GM21825 (cell line): ENCODE results near the gene H2BK1.

Experiments
- ATAC-seq: cut with Tn5 transposase; IDR thresholded peaks from one replicate; pipeline ENCODE4 v1.9.1; 2021; ENCODE audit warnings: mild to moderate bottlenecking, moderate library complexity; ENCODE audit not compliant: unreplicated experiment

The H2BK1 gene

DNA sequence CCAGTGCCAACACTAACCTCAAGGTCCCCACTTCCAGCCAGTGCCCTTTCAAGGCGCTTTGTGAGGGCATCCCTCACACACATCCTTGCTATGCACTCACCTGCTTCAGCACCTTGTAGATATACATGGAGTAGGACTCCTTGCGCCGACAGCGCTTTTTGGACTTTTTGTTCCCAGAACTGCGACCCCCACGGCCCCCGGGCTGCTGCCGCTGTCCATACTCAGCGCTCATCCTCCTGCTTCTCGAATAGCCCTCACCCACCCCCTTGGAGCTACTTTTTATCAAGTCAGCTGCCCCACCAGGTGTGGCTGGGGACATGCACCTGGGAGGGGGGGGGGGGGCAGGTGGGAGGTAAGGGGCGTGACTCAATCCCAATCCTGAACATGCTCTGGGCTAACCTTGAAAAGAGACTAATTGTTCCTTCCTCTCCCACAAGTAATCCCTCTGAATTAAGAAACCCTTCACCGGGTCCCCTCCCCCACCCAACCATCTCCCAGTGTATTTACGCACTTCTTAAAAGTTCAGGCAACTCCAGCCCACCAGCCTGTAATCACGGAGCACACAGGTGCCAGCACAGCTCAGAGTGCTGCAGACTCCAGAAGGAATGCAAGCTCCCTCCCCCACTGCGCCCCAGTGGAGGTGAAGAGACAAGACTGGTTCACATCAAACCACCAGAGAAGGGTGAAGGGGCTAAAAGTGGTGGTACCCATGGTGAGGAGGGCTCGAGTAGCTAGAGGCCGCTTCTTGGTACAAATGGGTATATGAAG, at the start of gene H2BK1:
H2BK1 (minus strand) TSS at position 402 of the 768 bp plus-strand sequence; CDS start at position 232, 170 bp downstream.
- no peak for ATAC-seq

GRCh38 chr7:151257990-151258389, 47.7 kb upstream of the H2BK1 start:
- ATAC-seq, result no peak

GRCh38 chr7:151256410-151257045, 46.2 kb upstream of the H2BK1 start:
- no peak for ATAC-seq

GRCh38 chr7:151255390-151255789, 45.1 kb upstream of the H2BK1 start:
- ATAC-seq, result no peak

DNA sequence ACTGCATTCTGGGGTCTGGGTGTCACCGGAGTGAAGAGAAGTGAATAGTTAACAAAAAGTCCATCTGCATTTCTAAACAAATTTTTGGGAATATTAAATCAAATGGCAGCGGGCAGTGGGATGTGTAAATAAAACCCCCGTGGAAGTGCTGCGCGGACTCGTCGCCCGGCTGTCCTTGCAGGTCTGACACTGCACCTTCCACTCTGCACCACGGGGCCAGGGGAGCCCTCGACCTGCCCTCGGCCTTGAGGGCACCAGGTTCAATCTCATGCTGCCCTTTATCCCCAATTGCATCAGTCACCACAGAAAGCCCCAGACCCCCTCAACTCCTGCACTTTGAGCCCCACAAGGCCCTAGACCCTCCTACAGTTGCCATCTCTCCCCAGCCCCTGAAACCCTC, 44.6 kb upstream of the H2BK1 start:
- no peak for ATAC-seq

- ATAC-seq, result no peak
Observed at GRCh38 chr7:151254316-151254715, 44.0 kb upstream of the H2BK1 start.

DNA sequence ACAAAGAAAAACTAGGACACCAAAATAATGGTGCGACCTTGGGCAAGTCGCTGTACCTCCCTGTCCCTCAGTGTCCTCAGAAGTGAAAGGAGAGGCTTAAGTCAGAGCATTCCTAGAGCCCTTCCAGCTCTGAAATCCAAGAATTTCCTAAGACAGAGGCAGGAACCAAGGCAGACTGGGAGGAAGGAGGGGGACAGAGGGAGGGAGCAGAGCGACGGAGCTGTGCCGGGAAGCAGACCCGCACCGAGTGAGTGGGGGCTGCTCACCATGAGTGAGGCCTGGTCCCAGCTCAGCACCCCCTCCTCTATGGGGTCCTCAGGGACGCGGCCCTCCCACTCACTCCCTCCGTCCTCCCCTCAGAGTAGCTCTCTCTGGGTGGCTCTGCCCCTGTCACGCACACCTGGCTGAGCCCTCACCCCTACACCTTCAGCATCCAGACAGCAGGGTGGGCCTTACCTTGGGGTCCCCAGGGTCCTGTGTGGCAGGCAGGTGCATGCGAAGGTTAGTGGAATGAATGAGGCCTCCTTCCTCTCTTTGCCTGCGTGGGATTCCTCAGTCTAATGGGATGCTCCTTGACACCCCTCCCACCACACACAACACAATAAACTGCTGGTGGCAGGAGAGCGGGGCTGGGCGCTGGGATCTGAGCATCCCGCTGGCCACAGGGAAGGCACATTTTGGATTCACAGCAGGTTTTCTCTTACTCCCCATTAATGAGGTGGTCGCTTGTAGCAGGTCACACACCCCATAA, 42.8 kb upstream of the H2BK1 start:
- ATAC-seq, result no peak

DNA sequence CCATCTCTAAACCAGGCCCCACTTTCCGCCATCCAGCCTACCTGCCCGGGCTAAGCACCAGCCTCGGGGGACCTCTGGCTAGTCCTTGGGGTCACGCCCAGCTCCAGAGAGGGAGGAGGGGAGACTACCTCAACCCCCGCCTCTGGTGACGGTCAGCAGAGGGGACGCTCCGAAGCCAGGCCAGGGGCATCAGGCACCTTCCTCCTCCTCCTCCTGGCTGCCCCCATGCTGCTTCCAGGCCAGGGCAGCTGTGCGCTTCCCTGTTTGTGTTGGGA, 42.2 kb upstream of the H2BK1 start:
- ATAC-seq, result no peak

DNA sequence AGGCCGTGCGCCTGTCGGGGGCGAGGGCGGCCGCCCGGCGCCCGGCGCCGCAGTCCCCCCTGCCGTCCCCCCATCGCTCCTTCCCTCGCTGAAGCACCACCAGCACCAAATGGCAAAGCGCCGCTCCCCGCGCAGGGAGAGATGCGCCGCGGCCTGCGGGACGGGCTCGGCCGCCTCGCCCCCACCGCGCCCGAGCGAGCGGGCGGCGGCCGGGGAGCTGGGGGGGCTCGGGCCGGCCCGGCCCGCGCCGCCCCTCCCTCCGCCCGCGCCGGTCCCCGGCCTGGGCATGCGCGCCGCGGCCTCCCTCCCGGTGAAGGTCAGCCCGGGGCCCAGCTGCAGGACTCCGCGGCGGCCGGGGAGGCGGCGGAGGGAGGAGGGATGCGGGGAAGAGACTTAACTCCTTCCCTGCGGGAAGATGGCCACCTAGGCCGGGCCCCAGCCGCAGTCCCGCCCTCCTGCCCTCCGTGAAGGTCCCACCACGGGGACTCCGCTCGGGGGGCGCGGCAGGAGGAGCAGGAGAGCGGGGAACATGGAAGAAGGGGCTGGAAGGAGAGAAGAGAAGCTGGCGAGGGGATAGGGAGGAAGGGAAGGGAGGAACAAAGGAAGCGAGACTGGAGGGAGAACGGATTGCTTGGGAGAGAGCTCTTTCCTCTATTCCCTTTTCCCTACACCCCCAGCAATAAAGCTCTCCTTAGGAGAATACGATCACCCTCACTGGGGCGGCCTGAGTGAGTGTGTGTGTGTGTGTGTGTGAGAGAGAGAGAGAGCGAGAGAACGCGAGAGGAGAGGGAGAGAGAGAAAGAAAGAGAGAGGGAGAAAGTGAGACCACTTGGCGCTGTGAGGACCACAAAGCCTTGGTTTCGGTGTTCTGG, 41.6 kb upstream of the H2BK1 start:
- ATAC-seq, result no peak

DNA sequence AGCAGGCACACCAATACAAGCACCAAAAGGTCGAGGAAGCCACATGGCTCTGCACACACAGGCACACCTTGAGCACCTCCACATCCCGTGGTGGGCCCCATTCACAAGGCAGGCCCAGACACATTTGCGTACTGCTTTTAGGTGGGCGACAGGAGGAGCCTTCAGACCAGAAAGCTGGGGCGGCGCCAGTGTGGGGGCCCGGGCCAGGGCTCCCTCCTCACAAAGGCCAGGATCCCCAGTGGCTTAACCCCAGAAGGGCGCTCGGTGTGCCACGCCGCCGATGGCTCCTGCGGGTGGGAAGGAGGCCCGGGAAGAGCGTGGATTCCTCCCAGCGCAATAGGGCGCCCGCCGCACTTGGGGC, 41.0 kb upstream of the H2BK1 start:
- no peak for ATAC-seq

DNA sequence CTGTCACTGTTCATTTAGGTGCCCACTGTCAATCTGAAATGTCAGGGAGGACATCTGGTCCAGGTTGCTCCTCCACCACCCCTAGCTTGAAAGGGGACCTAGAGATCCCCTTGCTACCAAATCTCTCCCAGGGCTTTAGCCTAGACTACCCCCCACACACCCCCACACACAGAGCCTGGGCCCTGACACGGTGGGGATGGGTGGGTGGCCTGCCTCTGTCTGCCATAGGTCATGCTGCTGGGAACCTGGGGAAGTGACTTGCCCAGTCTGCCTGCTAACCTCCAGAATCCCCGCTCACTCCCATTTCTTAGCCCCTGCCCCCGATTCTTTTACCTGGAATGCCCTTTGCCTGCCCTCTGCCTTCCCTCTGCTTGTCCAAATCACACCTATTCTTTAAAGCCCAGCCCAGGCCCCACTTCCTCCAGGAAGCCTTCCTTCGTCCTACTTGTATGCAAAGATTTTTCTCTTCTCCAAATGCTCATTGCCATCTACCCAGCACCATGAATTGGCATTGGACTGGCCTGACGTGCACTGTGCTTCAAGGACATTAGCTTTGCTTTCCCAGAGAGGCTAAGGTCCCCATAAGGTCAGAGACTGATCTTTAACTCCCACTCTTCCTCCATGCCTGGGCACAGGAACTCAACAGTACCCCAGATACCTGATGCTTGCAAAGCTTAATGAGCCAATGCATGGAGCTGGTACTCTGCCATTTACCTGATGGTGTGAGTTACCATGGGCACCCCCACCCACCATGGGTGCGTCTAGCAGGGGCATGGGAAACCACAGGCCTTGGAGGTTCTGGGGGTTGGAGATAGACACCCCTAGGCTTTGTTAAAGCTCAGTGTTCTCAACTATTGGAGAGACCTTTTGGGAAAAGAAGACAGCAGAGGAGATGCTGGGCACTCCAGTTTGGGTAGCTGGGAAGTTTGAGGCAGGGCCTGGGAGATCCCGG, 40.2 kb upstream of the H2BK1 start:
- no peak for ATAC-seq

DNA sequence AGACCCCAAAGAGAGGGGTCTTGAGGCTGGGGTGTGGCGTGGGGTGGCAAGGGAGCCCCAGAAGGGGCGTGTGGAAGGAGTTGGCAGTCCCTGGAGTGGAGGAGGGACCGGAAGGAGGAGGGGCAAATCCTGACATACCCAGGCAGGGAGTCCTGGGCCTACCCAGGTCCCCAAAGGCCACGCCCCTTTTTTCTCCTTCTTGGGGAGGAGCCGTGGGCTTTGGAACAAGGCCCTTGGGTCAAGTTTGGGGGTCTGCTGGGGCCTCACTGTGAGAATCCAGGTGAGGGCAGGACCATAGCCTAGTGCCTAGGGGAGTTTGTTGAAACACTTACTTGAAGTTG, 39.4 kb upstream of the H2BK1 start:
- no peak for ATAC-seq

DNA sequence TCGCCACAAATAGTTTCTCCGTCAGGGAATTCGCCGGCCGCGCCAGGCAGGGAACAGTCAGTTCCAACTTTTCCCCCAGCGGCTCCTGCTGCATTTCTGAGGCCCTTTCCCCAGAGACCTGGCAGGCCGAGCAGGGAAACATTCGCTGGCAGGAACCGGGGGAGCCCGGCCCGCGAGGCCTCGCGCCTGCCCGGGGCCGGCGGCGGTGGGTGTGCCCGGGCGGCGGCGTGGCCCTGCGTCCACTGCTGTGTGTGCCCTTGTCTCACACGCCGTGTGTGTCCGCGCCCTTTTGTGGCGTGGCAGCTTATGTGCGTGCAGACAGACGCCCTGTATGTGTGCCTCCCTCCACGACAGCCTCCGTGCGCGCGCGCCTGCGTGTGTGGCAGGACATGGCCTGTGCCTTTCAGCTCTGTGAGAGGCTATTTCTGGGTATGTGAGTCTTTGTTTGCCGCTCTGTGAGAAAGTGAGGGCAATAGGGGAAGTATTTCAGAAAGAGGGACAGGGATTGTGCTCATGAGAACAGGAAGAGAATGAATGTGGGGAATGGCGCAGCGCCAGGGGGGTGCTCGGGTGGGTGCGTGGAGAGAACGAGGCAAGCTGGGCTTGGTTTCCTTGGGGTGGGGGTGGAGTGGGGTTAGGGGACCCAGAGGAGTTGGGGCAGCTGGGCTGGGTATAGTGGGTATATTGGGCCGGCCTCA, 38.9 kb upstream of the H2BK1 start:
- no peak for ATAC-seq

DNA sequence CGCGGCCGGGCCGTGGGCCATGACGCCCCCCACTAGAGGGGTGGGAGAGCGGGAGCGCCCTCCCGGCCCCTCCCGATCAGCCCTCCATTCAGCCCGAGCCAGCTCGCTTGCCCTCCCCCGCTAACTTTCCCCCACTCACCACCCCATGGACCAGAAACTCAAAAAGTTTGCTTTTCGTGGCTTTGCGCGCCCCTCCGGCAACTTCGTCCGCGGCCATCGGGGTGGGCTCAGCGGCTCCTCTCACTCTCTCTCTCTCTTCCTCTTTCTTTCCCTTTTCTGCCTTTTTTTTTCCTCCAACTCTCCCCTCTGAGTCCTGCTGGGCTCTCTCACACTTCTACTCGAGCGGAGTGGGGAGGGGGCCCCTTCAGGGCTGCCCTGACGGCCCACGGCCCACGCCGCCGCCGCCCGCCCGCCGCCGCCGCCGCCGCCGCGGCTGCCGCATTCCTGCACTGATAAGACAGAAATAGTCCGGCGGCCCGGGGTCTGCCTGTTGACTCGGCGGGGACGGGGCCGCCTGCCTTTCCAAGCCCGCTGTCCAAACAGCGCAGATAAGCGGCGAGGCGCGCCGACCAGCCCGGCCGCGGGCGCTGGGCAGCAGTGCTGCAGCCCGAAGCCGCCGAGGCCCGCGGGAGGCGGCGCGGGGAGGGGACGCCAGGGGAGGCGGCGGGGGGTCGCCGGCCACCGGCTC, 38.2 kb upstream of the H2BK1 start, which contains the start of gene SMARCD3:
SMARCD3 (minus strand) TSS at position 349 of the 688 bp plus-strand sequence; CDS start at position 217, 132 bp downstream.
- no peak for ATAC-seq

DNA sequence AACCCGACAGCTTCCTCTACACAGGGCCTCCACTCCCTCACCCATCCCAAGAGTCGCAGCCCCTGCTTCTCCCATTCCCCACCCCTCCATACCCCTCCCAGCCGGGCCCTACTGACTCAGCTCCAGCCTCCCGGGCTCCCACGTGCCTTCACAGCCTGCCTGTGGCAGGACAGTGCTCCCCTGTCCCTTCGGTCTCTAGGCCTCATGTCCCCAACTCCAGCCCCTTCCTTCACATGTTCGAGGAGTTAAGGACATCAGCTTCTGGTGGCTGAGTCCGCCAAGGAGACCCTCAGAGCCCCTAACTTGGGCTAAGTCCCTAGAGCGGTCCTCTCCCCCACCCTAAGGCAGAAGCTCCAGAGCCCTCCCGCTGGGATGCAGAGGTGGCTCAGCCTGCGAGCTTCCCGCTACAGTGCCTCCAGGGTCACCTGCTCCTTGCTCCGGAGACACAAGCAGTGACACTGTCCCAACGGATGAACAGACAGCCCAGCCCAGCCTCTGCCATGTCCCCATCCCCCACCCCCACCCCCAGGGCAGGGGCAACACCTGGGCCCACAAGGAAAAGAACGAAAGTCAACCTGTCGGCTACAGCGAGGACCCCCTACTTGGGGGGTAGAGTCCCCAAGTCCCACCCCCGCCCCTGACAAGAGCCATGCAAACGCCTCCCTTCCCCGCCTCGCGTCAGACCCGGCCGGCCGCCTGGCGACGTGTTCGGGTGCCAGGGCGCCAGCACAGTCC, 37.5 kb upstream of the H2BK1 start:
- no peak for ATAC-seq

- no peak for ATAC-seq
Observed at GRCh38 chr7:151246851-151247580, 36.7 kb upstream of the H2BK1 start.

GRCh38 chr7:151246102-151246850, 36.0 kb upstream of the H2BK1 start:
- ATAC-seq, result no peak
